Measurements from ENCODE around the gene NR5A2. TPM values are rescaled to one million over a fixed set of nuclear protein-coding genes. Genes with fewer than 3 reads are reported as not detected.

The NR5A2 gene
- total RNA-seq, 2 donors from 2014 or later, result 98.3 to 202 TPM

DNA sequence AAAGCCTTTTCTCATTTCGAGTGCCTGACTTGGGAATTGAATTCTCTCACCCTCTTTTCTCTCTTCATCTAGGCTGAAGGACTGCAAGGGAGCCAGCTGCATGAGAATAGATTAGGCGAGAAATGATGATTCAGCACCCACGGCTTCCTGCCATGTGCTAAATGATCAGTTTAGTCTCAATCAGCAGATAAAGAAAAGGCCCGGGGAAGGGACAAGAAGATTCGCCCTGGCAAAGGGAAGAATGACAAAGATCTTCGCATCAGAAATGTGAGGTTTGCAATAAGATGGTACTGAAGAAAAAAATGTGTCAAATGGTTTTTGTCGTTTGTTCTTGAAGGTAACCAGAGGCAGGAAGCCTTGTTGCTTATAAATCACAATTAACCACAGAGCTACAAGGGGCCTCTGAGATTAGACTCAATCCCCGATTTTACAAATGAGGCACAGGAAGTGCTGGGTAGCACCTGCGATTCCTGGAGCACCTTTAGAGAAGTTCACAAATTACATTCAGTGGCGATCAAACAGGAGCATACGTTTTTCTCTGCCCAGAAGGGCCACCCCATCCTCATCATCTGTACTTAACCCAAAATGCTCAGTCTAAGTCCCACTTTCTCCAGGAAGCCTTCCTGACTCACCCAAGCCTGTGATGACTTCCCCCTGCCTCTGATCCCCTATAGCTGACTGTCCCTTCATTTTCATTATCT, 198.9 kb downstream of the NR5A2 start:
- WGBS, 2 donors, result 66 to 72% methylated on average over 11 of the region's 11 CpGs
- H3K4me3 ChIP-seq, result no peak overlapping the region
- intact Hi-C loops (cut with DNase I), result no loop called here
- TF ChIP-seq, protein P1, sequence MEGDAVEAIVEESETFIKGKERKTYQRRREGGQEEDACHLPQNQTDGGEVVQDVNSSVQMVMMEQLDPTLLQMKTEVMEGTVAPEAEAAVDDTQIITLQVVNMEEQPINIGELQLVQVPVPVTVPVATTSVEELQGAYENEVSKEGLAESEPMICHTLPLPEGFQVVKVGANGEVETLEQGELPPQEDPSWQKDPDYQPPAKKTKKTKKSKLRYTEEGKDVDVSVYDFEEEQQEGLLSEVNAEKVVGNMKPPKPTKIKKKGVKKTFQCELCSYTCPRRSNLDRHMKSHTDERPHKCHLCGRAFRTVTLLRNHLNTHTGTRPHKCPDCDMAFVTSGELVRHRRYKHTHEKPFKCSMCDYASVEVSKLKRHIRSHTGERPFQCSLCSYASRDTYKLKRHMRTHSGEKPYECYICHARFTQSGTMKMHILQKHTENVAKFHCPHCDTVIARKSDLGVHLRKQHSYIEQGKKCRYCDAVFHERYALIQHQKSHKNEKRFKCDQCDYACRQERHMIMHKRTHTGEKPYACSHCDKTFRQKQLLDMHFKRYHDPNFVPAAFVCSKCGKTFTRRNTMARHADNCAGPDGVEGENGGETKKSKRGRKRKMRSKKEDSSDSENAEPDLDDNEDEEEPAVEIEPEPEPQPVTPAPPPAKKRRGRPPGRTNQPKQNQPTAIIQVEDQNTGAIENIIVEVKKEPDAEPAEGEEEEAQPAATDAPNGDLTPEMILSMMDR (IDR thresholded peaks at IDR 0.05), result no peak
- TF ChIP-seq POLR2A (IDR thresholded peaks at IDR 0.05), result no peak
- DNase-seq (peak in 1 of 4 donors; percentile 10), ATAC-seq (no peak)
- no peaks in the 10 kb centered on the region for H3K9me3 ChIP-seq
- H3K4me1 ChIP-seq, result no peaks in the 10 kb centered on the region
- no peaks in the 10 kb centered on the region for H3K27me3 ChIP-seq
- H3K27ac ChIP-seq, result no peak overlapping the region
- H3K36me3 ChIP-seq (replicated peaks in 1 of 2; ENCODE audit: insufficient read depth in 1 of 2, low read depth in 2 of 2), result no peaks in the 10 kb centered on the region

DNA sequence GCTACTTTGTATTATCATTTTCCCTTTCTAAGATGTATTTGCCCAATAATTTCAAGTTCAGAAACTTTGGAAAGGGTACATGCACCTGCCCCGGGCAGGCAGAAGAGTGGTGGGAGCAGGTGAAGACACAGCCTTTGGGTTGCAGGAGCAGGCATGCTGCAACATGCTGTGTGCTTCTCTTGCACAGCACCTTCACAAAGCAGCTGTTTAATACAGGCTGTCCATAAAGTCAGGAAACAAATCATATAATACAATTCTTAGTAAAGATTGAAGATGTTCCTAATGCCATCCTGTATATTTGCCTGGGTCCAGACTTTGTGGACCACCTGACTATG, 199.4 kb downstream of the NR5A2 start:
- H3K9me3 ChIP-seq, result no peaks in the 10 kb centered on the region
- no peak for ATAC-seq
- TF ChIP-seq, protein P1 (IDR thresholded peaks at IDR 0.05), result no peak
- no peak for TF ChIP-seq POLR2A (IDR thresholded peaks at IDR 0.05)
- H3K36me3 ChIP-seq (replicated peaks in 1 of 2; ENCODE audit: insufficient read depth in 1 of 2, low read depth in 2 of 2), result no peaks in the 10 kb centered on the region
- H3K4me1 ChIP-seq, result no peaks in the 10 kb centered on the region
- DNase-seq, result no peak
- no peak overlapping the region for H3K27ac ChIP-seq
- H3K4me3 ChIP-seq, result no peak overlapping the region
- intact Hi-C loops (cut with DNase I), result no loop called here
- H3K27me3 ChIP-seq, result no peaks in the 10 kb centered on the region
- 71 to 95% methylated on average over 1 of the region's 1 CpG for WGBS, 2 donors

Small RNAs within 50 kb of the gene (small RNA-seq; reads per million reads assigned to genes)
- gene RNU6-570P (not detected), gene RNU6-609P (not detected), gene RNU6-716P (not detected)

Data from body of pancreas (tissue), 4 donors.